Stimulated activated CD4-positive, alpha-beta T cell treated with anti-CD3 and anti-CD28 coated beads, Interleukin-15, amount 100 ng/mL, for 48 hours (primary cell): ENCODE data around the gene GALNS.
A peak's percentile ranks its signal among the peaks of the same experiment; 100 is the strongest.
"Not testable (repeated sequence)": the region's sequence is repeated elsewhere in the genome, so short reads cannot be mapped to it uniquely, and the experiment has no call there.

Experiments
- DNase-seq, 2 donors: peaks; one replicate each; pipeline ENCODE4 v3.0.0-alpha.2; 2020; ENCODE audit warnings: low read depth in 2 of 2

The GALNS gene

GRCh38 chr16:88856828-88857727, at the start of gene GALNS, which contains the start of gene TRAPPC2L:
GALNS (minus strand) TSS chr16:88856947; CDS start chr16:88856877, 70 bp downstream.
TRAPPC2L (plus strand) TSS chr16:88857127; CDS start chr16:88857151, 24 bp downstream.
- peak; percentile 98 to 99 for DNase-seq

DNA sequence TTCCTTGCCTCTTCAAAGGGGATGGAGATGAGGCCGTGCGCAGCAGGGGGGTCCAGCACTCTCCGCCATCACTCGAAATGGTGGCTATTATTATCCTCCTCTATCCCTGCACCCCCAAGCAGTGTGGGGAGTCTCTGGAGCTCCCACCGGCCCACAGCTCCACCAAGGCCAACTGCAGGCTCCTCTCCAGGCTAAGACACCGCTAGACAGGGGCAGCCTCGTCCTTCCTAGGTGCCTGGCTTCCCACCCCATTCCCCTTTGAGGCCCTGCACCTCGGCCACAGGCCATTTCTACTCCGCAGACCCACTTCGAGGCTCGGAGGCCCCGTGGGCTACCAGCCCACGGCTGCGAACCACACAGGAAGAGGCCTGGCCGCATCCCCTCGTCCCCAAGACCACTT, 49.3 kb upstream of the GALNS start:
- DNase-seq = no peak

DNA sequence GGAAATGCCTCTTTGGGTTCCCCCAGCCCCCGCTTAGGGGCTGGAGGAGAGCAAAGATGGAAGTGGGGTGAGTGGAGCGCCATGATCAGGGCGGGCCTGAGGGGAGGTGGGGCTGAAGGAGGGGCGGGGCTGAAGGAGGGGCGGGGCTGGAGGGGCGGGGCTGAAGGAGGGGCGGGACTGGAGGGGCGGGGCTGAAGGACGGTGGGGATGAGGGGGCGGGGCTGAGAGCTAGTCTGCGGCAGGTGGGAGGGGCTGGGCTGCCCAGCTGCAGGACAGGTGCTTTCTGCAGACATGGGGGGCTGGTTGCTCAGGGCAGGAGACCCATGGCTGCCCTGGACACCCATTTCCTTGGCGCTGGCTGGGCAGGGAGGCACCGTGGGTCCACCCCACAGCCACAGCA, 48.8 kb upstream of the GALNS start:
- no peak for DNase-seq

DNA sequence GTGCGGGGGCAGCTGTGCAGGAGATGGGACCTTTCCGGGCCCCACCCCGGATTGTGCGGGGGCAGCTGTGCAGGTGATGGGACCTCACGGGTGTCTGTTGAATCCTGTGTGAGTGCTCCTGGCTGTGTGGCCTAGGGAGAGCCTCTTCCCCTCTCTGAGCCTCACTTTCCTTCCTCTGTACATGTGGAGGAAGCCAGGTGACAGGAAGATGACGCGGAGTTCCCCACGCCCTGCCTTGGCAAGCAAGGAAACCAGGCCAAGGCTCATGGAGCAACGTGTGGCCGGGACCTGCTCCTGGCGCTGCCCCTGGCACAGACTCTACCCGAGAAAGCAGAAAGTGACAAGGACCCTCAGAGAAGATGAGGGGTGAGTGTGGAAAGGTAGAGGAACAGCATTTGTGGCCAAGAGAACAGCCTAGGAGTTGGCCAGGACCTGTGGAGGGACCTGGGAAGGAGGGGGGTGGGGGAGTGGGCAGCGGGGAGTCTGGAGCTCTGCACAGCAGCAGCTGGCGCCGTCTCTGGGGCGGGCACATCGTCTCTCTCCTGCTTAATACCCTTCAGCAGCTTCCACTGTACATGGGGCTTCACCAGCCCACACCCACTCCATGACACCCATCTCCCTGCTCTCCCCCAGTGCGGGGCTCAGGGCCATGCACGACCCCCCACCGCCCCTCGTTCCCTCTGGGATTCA, 48.1 kb upstream of the GALNS start:
- DNase-seq = no peak

DNA sequence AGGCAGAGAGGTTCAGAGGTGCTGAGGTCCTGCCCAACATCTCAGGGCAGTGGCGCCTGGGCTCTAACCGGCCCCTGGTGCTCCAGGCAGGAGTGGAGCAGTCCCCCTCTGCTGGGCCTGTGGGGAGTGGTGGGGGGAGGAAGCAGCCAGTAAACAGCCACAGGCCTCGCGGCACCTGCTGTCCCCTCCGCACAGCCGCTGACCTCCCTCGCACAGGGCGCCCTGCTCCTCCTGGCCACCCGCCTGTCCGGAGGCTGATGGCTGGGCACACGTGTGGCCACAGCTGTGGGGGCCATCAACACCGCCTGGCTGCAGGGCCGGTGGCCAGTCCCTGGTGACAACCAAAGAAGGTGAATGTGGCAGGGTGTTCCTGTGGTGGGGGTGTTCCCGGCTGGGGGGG, 46.5 kb upstream of the GALNS start:
- DNase-seq = no peak

GRCh38 chr16:88902744-88903143, 46.0 kb upstream of the GALNS start:
- no peak for DNase-seq

GRCh38 chr16:88901718-88902337, 45.1 kb upstream of the GALNS start:
- DNase-seq = no peak

GRCh38 chr16:88900662-88901052, 43.9 kb upstream of the GALNS start:
- no peak for DNase-seq

DNA sequence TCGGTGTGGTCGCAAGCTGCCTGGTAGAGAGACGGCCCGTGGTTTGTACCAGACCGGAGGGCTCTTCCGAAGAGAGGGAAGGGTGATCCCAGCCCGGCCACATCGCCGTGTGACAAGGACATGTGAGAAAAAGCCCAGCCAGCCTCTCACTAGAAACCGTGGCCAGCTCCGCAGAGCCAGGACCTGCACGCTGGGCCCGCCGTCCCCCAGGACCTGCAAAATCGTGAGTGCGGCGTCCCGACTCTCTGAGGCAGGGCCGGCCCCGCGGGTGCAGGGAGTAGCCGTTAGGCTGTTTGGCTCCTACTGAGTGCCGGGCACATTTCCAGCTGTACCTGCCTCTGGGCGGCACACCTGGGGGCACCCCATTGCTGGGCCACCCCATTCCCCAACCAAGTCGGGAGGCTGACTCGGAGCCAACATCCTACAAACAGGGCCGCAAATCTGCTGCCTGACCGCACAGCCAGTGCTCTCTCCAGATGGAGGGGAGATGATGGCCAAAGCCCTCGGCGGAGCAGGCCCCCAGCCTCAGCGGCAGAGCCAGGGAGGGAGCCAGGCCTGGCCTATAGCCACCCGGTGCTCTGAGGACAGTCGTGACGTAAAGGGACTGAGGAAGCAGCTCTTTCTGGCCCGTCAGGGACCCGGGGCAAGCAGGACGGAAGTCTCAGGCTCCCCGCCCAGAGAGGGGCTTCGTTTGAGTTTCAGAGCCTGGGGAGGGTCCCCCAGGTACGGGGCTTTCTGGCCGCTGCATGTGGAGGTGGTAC, 43.3 kb upstream of the GALNS start:
- DNase-seq = no peak

DNA sequence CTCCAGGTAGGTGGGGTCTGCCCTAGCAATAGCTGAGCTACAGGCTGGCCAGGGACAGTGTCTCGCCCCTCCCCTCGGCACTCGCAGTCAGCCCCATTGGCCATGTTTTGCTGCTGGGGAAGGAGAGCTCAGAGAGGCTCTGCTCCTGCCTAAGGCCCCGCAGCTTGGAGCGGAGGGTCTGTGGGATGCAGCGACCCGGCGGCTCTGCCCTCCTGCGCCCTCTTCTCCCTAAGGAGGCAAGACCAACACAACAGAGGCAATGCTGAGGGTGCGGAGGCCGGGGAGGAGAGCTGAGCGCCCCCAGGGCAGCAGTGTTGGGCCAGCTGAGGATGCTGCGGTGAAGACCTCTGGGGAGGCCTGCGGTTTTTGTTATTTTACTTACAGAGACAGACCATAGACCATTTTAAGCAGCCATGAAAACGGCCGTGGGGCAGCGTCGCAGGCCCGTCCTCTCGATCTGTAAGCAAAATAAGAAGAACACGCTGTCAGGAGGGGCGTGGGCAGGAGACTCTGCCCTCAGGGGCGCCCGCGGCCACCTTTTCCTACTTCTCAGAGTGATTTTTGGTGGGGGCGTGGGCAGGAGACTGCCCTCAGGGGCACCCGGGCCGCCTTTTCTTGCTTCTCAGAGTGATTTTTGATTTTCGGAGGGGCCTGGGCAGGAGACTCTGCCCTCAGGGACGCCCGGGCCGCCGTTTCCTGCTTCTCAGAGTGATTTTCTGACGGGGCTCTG, 41.1 kb upstream of the GALNS start:
- DNase-seq = no peak

DNA sequence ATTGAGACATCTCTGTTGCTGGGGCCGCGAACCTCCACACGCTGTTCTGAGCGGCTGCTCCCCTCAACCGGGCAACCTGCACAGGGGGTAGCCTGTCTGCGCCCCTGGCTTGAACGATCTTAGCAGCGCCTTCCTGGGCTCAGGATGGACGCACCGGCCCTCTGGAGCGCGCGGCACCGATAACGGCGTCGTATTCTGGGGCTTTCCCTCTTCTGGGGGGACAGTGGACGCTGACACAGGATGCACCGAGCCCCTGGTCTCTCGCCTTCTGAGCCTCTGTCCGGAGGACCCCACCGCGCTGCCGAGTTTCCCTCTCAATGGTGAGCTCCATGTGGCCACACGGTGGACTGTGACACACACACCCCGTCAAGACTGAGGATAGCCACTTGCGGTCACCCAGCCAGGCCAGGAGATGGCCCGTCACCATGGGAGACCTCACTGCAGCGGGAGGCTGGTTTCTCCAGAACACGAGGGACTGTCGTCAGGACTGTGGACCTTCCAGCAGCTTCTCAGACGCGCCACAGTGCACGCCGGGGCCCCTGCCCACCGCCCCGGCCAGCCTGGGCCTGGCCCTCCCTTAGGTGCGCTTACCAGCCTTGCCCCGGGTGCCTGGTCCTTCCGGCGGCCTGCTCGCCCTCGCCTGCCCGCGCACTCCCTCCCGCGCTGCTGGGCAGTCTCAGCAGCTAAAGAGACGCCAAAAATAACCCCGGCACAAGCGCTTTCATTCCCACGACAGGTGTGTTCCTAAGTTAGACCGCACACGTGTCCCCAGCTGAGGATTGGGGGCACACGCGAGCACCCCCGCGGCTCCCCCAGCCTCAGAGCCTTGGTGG, 39.7 kb upstream of the GALNS start:
- no peak for DNase-seq

GRCh38 chr16:88895335-88895734, 38.6 kb upstream of the GALNS start:
- no peak for DNase-seq

GRCh38 chr16:88894681-88895300, 38.0 kb upstream of the GALNS start:
- DNase-seq = no peak

GRCh38 chr16:88894266-88894665, 37.5 kb upstream of the GALNS start:
- DNase-seq = not testable (repeated sequence)

DNA sequence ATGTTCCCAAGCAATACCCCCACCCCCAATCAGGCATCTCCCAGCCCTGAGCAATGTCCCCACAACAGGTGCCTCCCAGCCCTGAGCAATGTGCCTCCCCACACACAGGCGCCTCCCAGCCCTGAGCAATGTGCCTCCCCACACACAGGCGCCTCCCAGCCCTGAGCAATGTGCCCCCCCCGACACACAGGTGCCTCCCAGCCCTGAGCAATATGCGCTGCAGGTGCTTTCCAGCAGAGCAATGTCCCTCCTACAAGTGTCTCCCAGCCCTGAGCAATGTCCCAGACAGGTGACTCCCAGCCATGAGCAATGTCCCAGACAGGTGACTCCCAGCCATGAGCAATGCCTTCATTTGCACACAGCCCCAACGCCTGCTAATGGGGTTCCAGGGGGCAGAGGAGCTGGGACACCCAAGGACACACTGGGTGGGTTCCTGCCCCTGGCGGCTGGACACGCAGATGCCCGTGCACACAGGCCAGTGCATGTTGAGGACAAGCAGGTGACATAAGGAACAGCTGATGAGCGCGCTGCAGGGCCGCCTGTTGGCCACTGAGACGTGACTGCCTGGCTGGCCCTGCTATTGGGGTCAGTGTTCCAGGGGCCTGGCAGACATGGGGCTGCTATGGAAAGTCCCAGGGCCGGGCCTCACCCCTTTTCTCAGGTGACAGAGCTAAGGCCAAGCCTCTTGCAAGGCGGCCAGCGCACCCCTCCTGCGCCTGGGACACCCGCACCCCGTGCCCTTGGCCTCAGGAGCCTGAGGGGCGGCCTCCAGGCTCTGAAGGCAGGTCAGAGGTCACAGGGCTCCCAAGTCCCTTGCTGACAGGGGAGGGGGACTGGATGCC, 36.6 kb upstream of the GALNS start:
- no peak for DNase-seq

- DNase-seq = no peak
Measured at GRCh38 chr16:88892065-88892464, 35.3 kb upstream of the GALNS start.

- DNase-seq = no peak
Measured at GRCh38 chr16:88891083-88891482, 34.3 kb upstream of the GALNS start.

- not testable (repeated sequence) for DNase-seq
Measured at GRCh38 chr16:88889702-88890352, 33.1 kb upstream of the GALNS start.
